Heart right ventricle (tissue), 16 donors: ENCODE measurements around the gene CARD19. TPM values are rescaled to one million over a fixed set of nuclear protein-coding genes. Genes with fewer than 3 reads are reported as not detected.

Source experiments
- ATAC-seq, 8 donors: fragments of 200-7000 bp; cut with Tn5 transposase; one replicate each; pipeline ENCODE4 v1.9.1; 2020; ENCODE audit warnings: mild to moderate bottlenecking in 8 of 8, moderate library complexity in 8 of 8, moderate number of reproducible peaks in 1 of 8
- DNase-seq, 2 donors: peaks; one replicate each; pipeline ENCODE4 v3.0.0-alpha.2; 2020
- H3K27ac ChIP-seq, 10 donors: fragments of 200-600 bp; sonication (generic) in 2 of 10; one replicate each; pipeline versions ENCODE4 v1.5.0 to v1.8.0; 2020 to 2022; ENCODE audit warnings: mild to moderate bottlenecking in 3 of 10
- H3K27me3 ChIP-seq, 7 donors: fragments of 200-600 bp; one replicate each; pipeline ENCODE4 v1.8.0; 2021 to 2022; ENCODE audit warnings: mild to moderate bottlenecking in 2 of 7
- H3K36me3 ChIP-seq, 9 donors: fragments of 200-600 bp; sonication (generic) in 1 of 9; one replicate each; pipeline versions ENCODE4 v1.5.0 to v1.8.0; 2020 to 2022; ENCODE audit warnings: mild to moderate bottlenecking in 2 of 9
- H3K4me1 ChIP-seq, 9 donors: fragments of 200-600 bp; sonication (generic) in 1 of 9; one replicate each; pipeline versions ENCODE4 v1.5.0 to v1.8.0; 2020 to 2022; ENCODE audit warnings: mild to moderate bottlenecking in 4 of 9
- H3K4me3 ChIP-seq, 10 donors: fragments of 200-600 bp; sonication (generic) in 2 of 10; one replicate each; pipeline versions ENCODE4 v1.5.0 to v1.8.0; 2020 to 2022; ENCODE audit warnings: mild to moderate bottlenecking in 7 of 10, moderate library complexity in 2 of 10
- H3K9me3 ChIP-seq, 11 donors: fragments of 200-600 bp in 10 of 11; sonication (generic) in 2 of 11; one replicate each; pipeline versions ENCODE4 v1.5.0 to v1.8.0; 2013 to 2022; ENCODE audit warnings: mild to moderate bottlenecking in 2 of 11, control low read depth in 1 of 11, moderate library complexity in 1 of 11
- WGBS, 2 donors: extraction: QIAGEN DNeasy Blood & Tissue Kit; methylation state at CpG; one replicate each; pipeline ENCODE4 v1.1.7; 2013; ENCODE audit warnings: inconsistent platforms in 1 of 2; 5-methylcytosine and 5-hydroxymethylcytosine counted together
- intact Hi-C, 10 donors: fragments of 100-400 bp; cut with DNase I; formaldehyde crosslinking; loops; one replicate each; pipeline versions ENCODE4 v1.11.1 to v1.14.2; 2022
- polyA plus RNA-seq, 2 donors: library from polyadenylated mRNA; stranded (reverse); fragments of 200-250 nt; gene quantifications; one replicate each; pipeline ENCODE4 v1.2.3, GENCODE V29; 2013
- total RNA-seq, 10 donors: library from RNA; stranded (reverse); fragmentation: NEBNext Ultra II Directional in 3 of 10; extraction: Animal tissue kit (Norgen Biotek cat#: 25700) in 3 of 10; gene quantifications; one replicate each; pipeline versions ENCODE4 v1.2.1 to v1.2.4, GENCODE V29; 2021 to 2023
- TF ChIP-seq, protein P1 (sequence below), 9 donors: fragments of 200-600 bp; sonication (generic) in 2 of 9; IDR thresholded peaks; one replicate each; pipeline versions ENCODE4 v1.5.0 to v1.8.0; 2021 to 2022; ENCODE audit warnings: antibody characterized with exemption in 9 of 9, mild to moderate bottlenecking in 5 of 9, moderate library complexity in 1 of 9
- donor health status: Arrhythmogenic right ventricular cardiomyopathy.
- donor health status: ischemic (EF 13 %, LVEDD 7.1; RV severe dilation, severe dysfunction).
- donor health status: healthy with polysubstance abuse.
- donor health status: DM: no; HTN: yes; CAD: no.
- donor health status: DM: no; HTN: no; CAD: no.
- donor health status: ischemic (EF 25% LVEDD 6.9; RV normal size, moderate dysfunction).
- donor health status: ischemic (EF 25% LVEDD 5.7; RV mildly dilated, moderate dysfunction).
- donor health status: healthy.
- donor health status: DM: yes; HTN: yes; CAD: no.
- donor health status: Ischemic cardiomyopathy.
- donor health status: ischemic (EF 35%, LVEDD 5.7; RV mildly dilated, moderate dysfunction).
- donor health status: nonischemic (EF 11% LVEDD 7.7; RV severe dilation, severe dysfunction).
- donor health status: DM: yes; HTN: yes; CAD: no.
- donor health status: PGD.
- donor health status: ischemic (EF 29% LVEDD 5.4; RV normal size, mild dysfunction).
- donor health status: nonischemic (EF 23%, LVEDD 6.1; RV moderate dilation, normal function).

Gene CARD19
- total and polyA plus RNA-seq, 12 donors, result 22.3 to 47.3 (median 26.1) TPM

GRCh38 chr9:93122721-93123221, 26.8 kb downstream of the CARD19 start:
- DNase-seq (no peak), ATAC-seq (no peak)
- TF ChIP-seq, protein P1, sequence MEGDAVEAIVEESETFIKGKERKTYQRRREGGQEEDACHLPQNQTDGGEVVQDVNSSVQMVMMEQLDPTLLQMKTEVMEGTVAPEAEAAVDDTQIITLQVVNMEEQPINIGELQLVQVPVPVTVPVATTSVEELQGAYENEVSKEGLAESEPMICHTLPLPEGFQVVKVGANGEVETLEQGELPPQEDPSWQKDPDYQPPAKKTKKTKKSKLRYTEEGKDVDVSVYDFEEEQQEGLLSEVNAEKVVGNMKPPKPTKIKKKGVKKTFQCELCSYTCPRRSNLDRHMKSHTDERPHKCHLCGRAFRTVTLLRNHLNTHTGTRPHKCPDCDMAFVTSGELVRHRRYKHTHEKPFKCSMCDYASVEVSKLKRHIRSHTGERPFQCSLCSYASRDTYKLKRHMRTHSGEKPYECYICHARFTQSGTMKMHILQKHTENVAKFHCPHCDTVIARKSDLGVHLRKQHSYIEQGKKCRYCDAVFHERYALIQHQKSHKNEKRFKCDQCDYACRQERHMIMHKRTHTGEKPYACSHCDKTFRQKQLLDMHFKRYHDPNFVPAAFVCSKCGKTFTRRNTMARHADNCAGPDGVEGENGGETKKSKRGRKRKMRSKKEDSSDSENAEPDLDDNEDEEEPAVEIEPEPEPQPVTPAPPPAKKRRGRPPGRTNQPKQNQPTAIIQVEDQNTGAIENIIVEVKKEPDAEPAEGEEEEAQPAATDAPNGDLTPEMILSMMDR (IDR thresholded peaks at IDR 0.05), result no peak
- Histone ChIP-seq H3K4me3 (no peak overlapping the region), H3K4me1 (peaks cover 21 to 75% (median 34%) of the 10 kb centered on the region in 9 donors), H3K27me3 (no peaks in the 10 kb centered on the region), H3K36me3 (peaks cover 0 to 56% (median 24%) of the 10 kb centered on the region in 9 donors), H3K27ac (peak overlapping the region in 1 of 10 donors; percentile 91), H3K9me3 (no peaks in the 10 kb centered on the region)
- intact Hi-C loops, result no loop called here
- WGBS, 2 donors, result 92 to 93% methylated on average over 14 of the region's 14 CpGs

- intact Hi-C loops, result no loop called here
- H3K4me3 ChIP-seq, result no peak overlapping the region
- no peaks in the 10 kb centered on the region for H3K9me3 ChIP-seq
- TF ChIP-seq, protein P1 (IDR thresholded peaks at IDR 0.05), result no peak
- DNase-seq, result no peak
- peaks cover 0 to 63% (median 24%) of the 10 kb centered on the region in 9 donors for H3K36me3 ChIP-seq
- WGBS, 2 donors, result 81 to 83% methylated on average over 14 of the region's 14 CpGs
- ATAC-seq, result no peak
- peaks cover 21 to 82% (median 44%) of the 10 kb centered on the region in 9 donors for H3K4me1 ChIP-seq
- no peaks in the 10 kb centered on the region for H3K27me3 ChIP-seq
- H3K27ac ChIP-seq, result peak overlapping the region in 1 of 10 donors; percentile 29
These were observed 27.7 kb downstream of the CARD19 start for GRCh38 chr9:93123561-93124283.

DNA sequence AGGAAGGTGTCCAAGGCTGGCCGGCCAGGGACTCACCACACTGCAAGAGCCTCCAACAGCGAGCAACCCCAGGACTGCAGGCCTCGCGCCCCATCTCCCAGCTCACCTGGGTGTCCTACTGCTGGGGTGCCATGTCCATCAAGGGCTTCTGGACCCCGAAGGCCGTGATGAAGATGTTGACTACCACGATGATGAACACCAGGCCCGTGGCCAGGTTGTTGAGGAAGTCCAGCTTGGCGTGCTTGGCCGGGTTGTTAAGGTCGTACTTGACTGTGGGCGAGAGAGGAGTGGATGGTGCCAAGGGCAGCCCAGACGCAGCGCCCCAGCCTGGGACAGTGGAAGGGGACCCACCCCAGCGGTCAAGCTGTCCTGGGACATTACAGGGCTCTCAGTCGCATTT, 28.8 kb downstream of the CARD19 start:
- Histone ChIP-seq H3K36me3 (peaks cover 0 to 67% (median 24%) of the 10 kb centered on the region in 9 donors), H3K4me1 (peaks cover 23 to 82% (median 49%) of the 10 kb centered on the region in 9 donors), H3K9me3 (no peaks in the 10 kb centered on the region), H3K4me3 (no peak overlapping the region), H3K27ac (peak overlapping the region in 1 of 10 donors; percentile 29), H3K27me3 (no peaks in the 10 kb centered on the region)
- TF ChIP-seq, protein P1 (IDR thresholded peaks at IDR 0.05), result no peak
- ATAC-seq (no peak), DNase-seq (no peak)
- WGBS, 2 donors, result 90 to 93% methylated on average over 16 of the region's 16 CpGs
- intact Hi-C loops, result no loop called here

DNA sequence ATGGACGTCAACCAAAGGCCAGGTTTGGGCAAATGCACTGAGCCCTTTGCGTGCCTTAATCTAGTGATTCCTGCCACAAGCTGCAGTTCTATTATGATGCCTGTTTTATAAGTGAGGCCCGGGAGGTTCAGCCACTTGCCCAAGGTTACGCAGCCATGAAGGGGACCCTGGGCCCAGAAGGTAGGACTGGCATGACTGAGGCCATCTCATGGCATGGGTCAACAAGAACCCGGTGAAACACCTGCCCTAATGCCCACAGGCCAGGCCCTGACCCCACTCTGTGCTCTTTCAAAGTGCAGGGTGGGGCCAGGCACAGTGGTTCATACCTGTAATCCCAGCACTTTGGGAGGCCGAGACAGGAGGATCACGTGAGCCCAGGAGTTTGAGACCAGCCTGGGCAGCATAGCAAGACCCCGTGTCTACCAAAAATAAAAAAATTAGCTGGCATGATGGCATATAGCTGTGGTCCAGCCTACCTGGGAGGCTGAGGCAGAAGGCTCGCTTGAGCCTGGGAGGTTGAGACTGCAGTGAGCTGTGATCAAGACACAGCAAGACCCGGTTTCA, 29.4 kb downstream of the CARD19 start:
- Histone ChIP-seq H3K9me3 (no peaks in the 10 kb centered on the region), H3K27me3 (no peaks in the 10 kb centered on the region), H3K4me3 (no peak overlapping the region), H3K36me3 (peaks cover 0 to 71% (median 24%) of the 10 kb centered on the region in 9 donors), H3K27ac (peak overlapping the region in 1 of 10 donors; percentile 99), H3K4me1 (peaks cover 24 to 82% (median 49%) of the 10 kb centered on the region in 9 donors)
- WGBS, 2 donors, result 95 to 96% methylated on average over 10 of the region's 10 CpGs
- TF ChIP-seq, protein P1 (IDR thresholded peaks at IDR 0.05), result no peak
- ATAC-seq (no peak), DNase-seq (no peak)
- intact Hi-C loops, result no loop called here
